Dendritic cell treated with granulocyte-macrophage colony-stimulating factor and Interleukin-4, amounts not matched to agents 40 ng/mL and 50 ng/mL, for 4 days (primary cell): ENCODE results near the gene OR5W2.
"Not testable (repeated sequence)": the region's sequence is repeated elsewhere in the genome, so short reads cannot be mapped to it uniquely, and the experiment has no call there.

Experiments
- H3K27ac Mint-ChIP-seq: one replicate; pipeline ENCODE4 v1.8.0; 2022; ENCODE audit warnings: mild to moderate bottlenecking, mixed read lengths
- H3K27me3 Mint-ChIP-seq: one replicate; pipeline ENCODE4 v1.8.0; 2022; ENCODE audit warnings: mild to moderate bottlenecking, mixed read lengths
- H3K36me3 Mint-ChIP-seq: one replicate; pipeline ENCODE4 v1.8.0; 2022; ENCODE audit warnings: low read depth, mixed read lengths
- H3K4me1 Mint-ChIP-seq: one replicate; pipeline ENCODE4 v1.8.0; 2022; ENCODE audit warnings: low read depth, mixed read lengths
- H3K4me3 Mint-ChIP-seq: one replicate; pipeline ENCODE4 v1.8.0; 2022; ENCODE audit warnings: mild to moderate bottlenecking, moderate library complexity, mixed read lengths
- H3K9me3 Mint-ChIP-seq: one replicate; pipeline ENCODE4 v1.8.0; 2022; ENCODE audit warnings: mixed read lengths
- intact Hi-C: fragments of 100-400 bp; cut with micrococcal nuclease; formaldehyde crosslinking; loops from one replicate; pipeline ENCODE4 v1.15.0; 2022

OR5W2 gene

DNA sequence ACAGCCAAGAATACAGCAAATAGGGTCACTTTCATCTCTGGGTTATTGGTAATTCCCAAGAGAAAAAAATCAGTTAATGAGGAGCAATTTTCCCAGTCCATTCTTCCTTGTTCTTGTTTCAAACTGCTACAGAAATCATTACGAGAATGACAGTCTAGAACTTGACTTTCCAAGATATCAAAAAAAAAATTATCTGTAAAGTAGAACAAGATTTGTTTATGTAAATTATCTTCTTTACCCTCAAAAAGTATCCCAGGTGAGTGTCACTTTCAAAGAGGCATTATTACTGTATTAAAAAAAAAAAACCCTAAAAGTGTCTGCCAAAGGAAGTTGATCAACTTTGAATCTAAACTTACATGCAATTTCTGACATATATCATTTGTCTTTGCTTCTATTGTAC lies at the start of gene OR5W2:
Gene OR5W2 (minus strand): TSS at position 101 of the 400 bp plus-strand sequence. CDS start 0 bp downstream, at position 101.
- Mint-ChIP-seq H3K4me3 (no peak within 1 kb of the TSS), H3K4me1 (no peaks in the 10 kb centered on the region), H3K9me3 (peaks cover 7% of the 10 kb centered on the region), H3K27ac (no peak within 1 kb of the TSS), H3K27me3 (no peaks in the 10 kb centered on the region), H3K36me3 (no peaks in the 10 kb centered on the region)
- intact Hi-C loops: no loop called here

DNA sequence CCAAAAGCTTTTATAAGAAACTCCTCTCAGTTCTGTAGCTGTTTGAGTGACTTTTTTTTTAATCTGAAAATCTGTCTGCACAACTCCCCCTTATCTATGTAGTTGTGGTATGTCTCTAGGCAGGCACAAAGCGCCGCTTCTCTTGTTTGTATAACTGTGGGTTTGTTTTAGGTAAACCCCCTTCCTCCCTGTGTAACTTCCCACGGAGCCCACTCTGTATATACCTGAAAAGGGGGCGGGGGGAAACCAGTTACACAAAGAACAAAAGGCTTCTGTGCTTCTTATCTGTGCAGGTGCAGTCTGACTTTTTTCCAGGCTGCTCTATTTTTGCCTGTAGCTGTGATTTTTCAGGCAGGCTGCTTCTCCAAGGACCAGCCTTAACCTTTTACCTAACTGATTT lies 42.1 kb upstream of the OR5W2 start:
- intact Hi-C loops: no loop called here

DNA sequence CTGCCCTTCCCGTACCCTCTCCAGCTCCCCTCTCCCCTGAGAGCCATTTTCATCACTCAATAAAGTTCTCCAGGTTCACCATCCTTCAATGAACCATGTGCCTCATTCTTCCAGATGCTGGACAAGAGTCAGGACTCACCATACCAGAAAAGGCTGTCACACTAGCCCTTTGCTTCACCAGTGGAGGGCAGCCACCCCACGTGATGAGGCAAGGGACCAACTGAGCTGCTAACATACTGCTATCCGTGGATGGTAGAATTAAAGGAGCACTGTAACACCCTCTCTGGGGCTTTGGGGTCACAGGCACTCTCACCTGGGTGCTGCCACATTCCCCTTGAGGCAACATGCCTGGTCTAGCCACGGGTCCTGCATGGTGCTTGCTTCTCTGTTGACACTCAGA lies 34.9 kb upstream of the OR5W2 start:
- Mint-ChIP-seq H3K36me3 (no peaks in the 10 kb centered on the region), H3K9me3 (no peaks in the 10 kb centered on the region), H3K4me3 (no peak overlapping the region), H3K27me3 (no peaks in the 10 kb centered on the region), H3K4me1 (no peaks in the 10 kb centered on the region), H3K27ac (no peak overlapping the region)
- intact Hi-C loops: loop anchor here (10.0 kb wide), 1 partner anchor 835 kb away; no protein-coding TSS in a partner anchor

More for the DNA sequence above, 42.1 kb upstream of the OR5W2 start:
- Mint-ChIP-seq H3K4me1 (no peaks in the 10 kb centered on the region), H3K4me3 (no peak overlapping the region), H3K36me3 (no peaks in the 10 kb centered on the region), H3K9me3 (no peaks in the 10 kb centered on the region), H3K27ac (no peak overlapping the region), H3K27me3 (no peaks in the 10 kb centered on the region)

DNA sequence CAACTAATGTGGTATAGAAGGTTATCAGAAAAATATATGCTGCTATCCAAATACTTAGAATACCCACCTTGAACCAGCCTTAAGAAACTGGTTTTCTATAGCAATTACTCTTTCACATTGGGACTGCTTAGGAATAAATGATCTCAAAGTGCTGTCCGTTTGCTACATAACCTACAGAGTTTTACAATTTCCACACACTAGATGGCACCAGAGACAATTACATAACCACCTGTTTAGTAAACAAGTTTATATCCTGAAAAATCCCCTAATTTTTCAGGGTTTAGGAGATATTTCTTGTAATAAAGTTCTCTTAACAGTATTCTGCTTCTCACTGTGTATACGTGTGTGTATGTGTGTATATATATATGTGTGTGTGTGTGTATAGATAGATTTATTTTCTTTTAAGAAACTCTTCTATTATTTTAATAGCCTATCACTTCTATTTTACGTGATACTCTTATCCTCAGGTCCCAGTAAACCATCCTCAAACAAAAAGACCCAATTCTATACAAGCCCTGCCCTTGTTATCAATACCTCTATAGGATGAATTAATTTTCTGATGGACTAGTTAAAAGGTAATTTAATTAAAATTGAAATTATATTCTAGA lies 28.5 kb upstream of the OR5W2 start:
- intact Hi-C loops: loop anchor here (10.0 kb wide), 1 partner anchor 842 kb away; no protein-coding TSS in a partner anchor
- Mint-ChIP-seq H3K4me3 (no peak overlapping the region), H3K4me1 (no peaks in the 10 kb centered on the region), H3K9me3 (no peaks in the 10 kb centered on the region), H3K36me3 (no peaks in the 10 kb centered on the region), H3K27ac (no peak overlapping the region), H3K27me3 (no peaks in the 10 kb centered on the region)

DNA sequence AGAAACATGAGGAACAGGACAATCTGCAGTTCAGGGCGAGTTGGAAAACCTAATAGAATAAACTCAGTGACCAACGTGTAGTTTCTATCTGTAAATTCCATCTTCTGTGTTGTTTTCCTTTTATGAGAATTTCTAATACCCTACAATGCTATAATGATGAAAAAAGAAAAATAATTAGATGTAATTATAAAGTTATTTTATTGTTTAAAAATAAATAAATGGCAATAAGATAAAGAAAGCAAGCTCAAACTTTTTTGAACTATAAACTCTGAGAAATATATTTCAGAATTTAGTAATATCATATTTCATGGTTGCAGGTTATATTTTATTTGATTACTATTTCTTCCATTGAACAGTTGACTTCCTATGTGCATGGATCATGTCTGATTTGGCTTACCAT lies 21.9 kb upstream of the OR5W2 start, which contains the start of gene OR5I1:
Gene OR5I1 (minus strand): TSS at position 101 of the 400 bp plus-strand sequence. CDS start 0 bp downstream, at position 101.
- H3K4me3 Mint-ChIP-seq: no peak within 1 kb of the TSS
- no peaks in the 10 kb centered on the region for H3K27me3 Mint-ChIP-seq
- intact Hi-C loops: no loop called here
- no peak within 1 kb of the TSS for H3K27ac Mint-ChIP-seq
- H3K4me1 Mint-ChIP-seq: no peaks in the 10 kb centered on the region
- H3K36me3 Mint-ChIP-seq: no peaks in the 10 kb centered on the region
- H3K9me3 Mint-ChIP-seq: no peaks in the 10 kb centered on the region

DNA sequence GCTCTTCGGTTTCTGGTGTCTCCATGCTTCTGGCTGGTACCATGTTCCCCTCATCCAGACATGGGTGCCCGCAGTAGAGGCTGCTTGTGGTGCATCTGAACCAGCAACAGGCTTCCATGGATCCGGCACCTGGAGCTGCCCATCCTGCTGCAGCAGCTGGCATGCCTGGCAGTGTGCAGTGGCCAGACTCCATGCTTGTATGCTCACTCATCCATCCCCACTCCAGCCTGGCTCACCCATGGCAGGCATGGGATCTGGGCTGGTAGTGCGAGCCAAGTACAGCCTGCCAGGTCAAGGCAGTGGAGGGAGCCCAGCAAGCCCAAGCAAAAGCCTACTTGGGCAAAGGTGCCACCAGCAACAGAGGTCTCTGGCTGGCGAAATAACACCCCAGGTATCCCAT lies 6.2 kb upstream of the OR5W2 start:
- peaks cover 17% of the 10 kb centered on the region for H3K9me3 Mint-ChIP-seq
- no peaks in the 10 kb centered on the region for H3K4me1 Mint-ChIP-seq
- H3K36me3 Mint-ChIP-seq: no peaks in the 10 kb centered on the region
- no peak overlapping the region for H3K27ac Mint-ChIP-seq
- intact Hi-C loops: no loop called here
- no peak overlapping the region for H3K4me3 Mint-ChIP-seq
- H3K27me3 Mint-ChIP-seq: no peaks in the 10 kb centered on the region

DNA sequence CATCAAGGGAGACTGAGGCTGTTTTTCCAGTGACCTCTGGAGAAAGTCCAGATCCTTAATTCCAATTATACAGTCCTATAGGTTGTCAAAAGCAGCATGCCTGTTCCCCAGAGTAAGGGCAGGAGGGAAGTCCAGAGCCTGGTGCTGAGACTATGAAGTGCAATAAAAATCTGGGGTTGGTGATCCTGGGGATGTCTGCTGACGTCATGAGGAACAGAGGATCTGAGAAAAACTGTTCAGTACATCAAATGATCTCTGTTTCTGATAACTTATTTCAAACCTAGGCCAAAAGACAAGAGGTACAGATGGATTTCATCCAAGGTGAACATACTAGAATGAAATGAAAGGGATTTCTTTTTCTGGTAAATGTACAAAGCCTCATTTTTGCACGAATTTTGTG lies 12.1 kb downstream of the OR5W2 start:
- Mint-ChIP-seq H3K27ac (no peak overlapping the region), H3K27me3 (no peaks in the 10 kb centered on the region), H3K9me3 (peaks cover 9% of the 10 kb centered on the region), H3K4me3 (no peak overlapping the region), H3K36me3 (no peaks in the 10 kb centered on the region), H3K4me1 (no peaks in the 10 kb centered on the region)
- intact Hi-C loops: no loop called here

DNA sequence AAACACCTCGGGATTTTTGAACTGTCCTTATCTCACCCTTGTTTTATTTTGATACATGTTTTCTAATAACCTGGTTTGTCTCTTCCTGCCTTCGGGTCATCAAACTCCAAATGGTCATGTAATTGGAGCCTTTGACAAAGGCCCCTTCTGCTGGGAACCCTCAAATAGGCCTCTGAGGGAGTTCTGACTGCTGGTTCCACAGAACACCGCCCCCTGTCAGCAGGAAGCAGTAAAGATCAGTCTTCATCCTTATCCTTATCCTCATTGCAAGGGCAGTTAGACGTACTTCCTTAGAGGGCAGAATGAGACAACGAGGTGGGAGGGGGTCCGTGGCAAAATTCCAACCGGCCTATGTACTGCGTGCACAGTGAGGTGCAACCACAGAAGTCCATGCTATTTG lies 19.2 kb downstream of the OR5W2 start:
- intact Hi-C loops: no loop called here
- H3K27ac Mint-ChIP-seq: no peak overlapping the region
- H3K4me3 Mint-ChIP-seq: no peak overlapping the region
- H3K4me1 Mint-ChIP-seq: no peaks in the 10 kb centered on the region
- no peaks in the 10 kb centered on the region for H3K27me3 Mint-ChIP-seq
- H3K36me3 Mint-ChIP-seq: no peaks in the 10 kb centered on the region
- H3K9me3 Mint-ChIP-seq: peaks cover 21% of the 10 kb centered on the region

DNA sequence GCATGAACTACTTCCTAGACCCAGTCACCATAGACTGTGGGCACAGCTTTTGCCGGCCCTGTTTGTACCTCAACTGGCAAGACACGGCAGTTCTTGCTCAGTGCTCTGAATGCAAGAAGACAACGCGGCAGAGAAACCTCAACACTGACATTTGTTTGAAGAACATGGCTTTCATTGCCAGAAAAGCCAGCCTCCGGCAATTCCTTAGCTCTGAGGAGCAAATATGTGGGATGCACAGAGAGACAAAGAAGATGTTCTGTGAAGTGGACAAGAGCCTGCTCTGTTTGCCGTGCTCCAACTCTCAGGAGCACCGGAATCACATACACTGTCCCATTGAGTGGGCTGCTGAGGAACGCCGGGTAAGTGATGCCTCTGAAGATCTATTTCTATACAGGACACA lies 28.9 kb downstream of the OR5W2 start:
- H3K36me3 Mint-ChIP-seq, H3K4me3 Mint-ChIP-seq, H3K9me3 Mint-ChIP-seq, intact Hi-C loops, H3K27me3 Mint-ChIP-seq, H3K27ac Mint-ChIP-seq, H3K4me1 Mint-ChIP-seq: not testable (repeated sequence)

DNA sequence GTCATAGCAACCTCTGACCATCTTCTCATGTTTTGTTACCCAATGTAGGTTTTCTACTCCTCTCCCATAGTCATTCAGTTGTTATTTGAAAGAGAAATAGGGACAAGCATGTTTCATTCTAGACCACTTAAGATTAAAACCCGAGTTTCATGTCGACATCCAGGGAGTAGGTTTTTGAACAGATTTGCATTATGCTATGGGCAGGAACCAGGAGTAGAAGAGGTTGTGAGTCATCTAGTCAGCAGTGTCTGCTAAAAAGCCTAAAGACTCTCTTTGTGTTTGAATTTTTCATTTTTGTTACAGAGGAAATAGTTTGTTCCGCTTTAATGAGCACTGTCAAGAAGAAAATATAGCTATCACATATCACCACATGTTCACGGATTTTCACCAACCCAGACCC lies 29.4 kb downstream of the OR5W2 start:
- H3K4me3 Mint-ChIP-seq, H3K36me3 Mint-ChIP-seq, intact Hi-C loops, H3K27me3 Mint-ChIP-seq, H3K4me1 Mint-ChIP-seq, H3K9me3 Mint-ChIP-seq, H3K27ac Mint-ChIP-seq: not testable (repeated sequence)

DNA sequence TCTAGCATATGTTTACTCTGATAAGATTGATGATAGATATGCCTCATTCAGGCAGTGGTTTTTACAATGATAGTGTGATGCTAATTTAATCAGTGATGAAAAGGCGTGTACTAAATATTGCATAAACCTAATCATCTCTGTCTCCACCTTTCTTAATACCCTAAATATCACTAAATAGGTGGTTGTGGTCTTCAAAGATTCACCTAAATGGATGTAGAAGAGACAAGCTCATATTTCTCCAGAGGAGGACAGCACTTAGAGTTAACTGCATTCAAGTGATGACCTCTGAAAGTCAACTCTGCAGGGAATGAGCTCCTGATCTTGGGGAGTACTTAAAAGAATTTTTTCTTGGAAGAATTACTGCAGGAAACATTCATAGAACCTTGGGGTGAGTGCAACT lies 31.4 kb downstream of the OR5W2 start, which contains the start of gene TRIM51:
Gene TRIM51 (plus strand): TSS at position 301 of the 400 bp plus-strand sequence. CDS start 2,132 bp downstream, outside the sequence.
- H3K27ac Mint-ChIP-seq, H3K27me3 Mint-ChIP-seq, H3K36me3 Mint-ChIP-seq, H3K9me3 Mint-ChIP-seq, H3K4me3 Mint-ChIP-seq, H3K4me1 Mint-ChIP-seq, intact Hi-C loops: not testable (repeated sequence)

DNA sequence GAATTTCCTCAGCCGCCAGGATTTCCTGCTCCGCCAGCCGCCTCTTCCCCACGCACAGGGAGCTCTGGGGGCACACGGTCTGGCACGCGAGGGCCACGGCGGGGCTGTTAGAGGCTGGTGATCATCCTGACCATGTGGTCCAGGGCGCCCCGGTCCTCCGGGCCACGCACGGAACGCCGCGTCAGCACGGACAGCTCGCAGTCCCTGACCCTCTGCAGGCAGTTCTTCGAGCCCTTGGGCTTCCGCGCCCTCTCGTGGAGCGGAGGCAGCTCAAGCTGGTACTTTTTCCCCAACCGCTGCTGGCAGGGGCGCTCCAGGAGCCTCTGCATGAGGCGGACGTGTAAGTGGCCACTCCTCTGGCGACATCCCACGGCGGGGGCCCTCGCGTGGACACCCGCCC lies 41.2 kb downstream of the OR5W2 start:
- H3K4me1 Mint-ChIP-seq, intact Hi-C loops, H3K36me3 Mint-ChIP-seq, H3K27me3 Mint-ChIP-seq, H3K27ac Mint-ChIP-seq, H3K4me3 Mint-ChIP-seq: not testable (repeated sequence)
- peaks cover 51% of the 10 kb centered on the region for H3K9me3 Mint-ChIP-seq

DNA sequence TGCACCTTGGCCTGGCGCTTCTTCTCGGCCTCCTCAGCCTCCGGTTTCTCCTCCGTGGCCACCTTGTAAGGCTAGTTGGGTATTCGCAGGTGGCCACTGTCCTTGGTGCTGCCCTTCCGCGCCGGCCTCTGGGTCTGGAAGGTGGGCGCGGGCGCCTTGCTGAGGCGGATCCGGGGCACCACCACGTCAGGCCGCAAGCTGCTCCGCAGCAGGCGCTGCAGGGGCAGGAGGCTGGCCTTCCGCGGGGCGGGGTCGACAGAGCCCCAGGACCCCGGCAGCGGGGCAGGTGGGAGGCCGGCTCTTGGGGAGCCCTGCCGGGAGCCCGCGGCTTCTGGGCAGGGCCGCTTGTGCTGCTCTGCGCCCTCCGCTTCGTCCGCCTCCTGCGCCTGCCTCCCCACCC lies 41.7 kb downstream of the OR5W2 start:
- H3K4me3 Mint-ChIP-seq, intact Hi-C loops: not testable (repeated sequence)

DNA sequence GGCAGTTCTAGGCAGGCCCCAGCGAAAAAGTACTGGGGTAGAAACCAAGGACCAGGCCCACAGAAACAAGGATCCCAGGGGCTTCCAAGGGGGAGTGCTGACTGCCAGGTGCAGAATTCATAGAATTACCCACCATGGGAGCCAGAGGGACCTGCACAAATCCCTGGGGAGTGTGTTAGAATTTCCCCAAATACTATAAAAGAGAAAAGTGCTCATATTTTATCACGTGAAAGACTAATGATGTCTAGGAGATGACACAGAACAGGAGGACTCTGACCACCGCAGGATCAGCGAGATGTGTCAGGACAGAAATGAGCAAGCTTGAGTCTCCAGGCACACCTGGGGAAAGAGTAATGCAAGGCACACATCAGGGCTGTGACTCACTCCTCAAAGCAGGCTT lies 47.0 kb downstream of the OR5W2 start:
- H3K9me3 Mint-ChIP-seq: peaks cover 39% of the 10 kb centered on the region
- H3K27me3 Mint-ChIP-seq, H3K4me3 Mint-ChIP-seq, H3K36me3 Mint-ChIP-seq, intact Hi-C loops, H3K27ac Mint-ChIP-seq, H3K4me1 Mint-ChIP-seq: not testable (repeated sequence)

More for the DNA sequence above, 41.7 kb downstream of the OR5W2 start:
- not testable (repeated sequence) for H3K27ac Mint-ChIP-seq, H3K36me3 Mint-ChIP-seq, H3K27me3 Mint-ChIP-seq, H3K4me1 Mint-ChIP-seq
- peaks cover 55% of the 10 kb centered on the region for H3K9me3 Mint-ChIP-seq
